Sigmoid colon (tissue), 4 donors: ENCODE data around the gene CRTAC1.

ENCODE experiments used
- EP300 ChIP-seq, 4 donors: sonication (generic); formaldehyde crosslinking; IDR thresholded peaks; one replicate each; pipeline ENCODE4 v1.6.1; 2017; ENCODE audit warnings: antibody characterized with exemption in 4 of 4
- POLR2A ChIP-seq, 2 donors: fragments of 450-650 bp; IDR thresholded peaks; one replicate each; pipeline ENCODE4 v1.6.1; 2016; ENCODE audit warnings: antibody characterized with exemption in 2 of 2, mild to moderate bottlenecking in 2 of 2, moderate library complexity in 2 of 2
- POLR2AphosphoS5 ChIP-seq, 4 donors: sonication (generic); formaldehyde crosslinking; IDR thresholded peaks; one replicate each; pipeline ENCODE4 v1.6.1; 2017; ENCODE audit warnings: antibody characterized with exemption in 4 of 4
- TF ChIP-seq, protein P1 (sequence below), 4 experiments: fragments of 450-650 bp in 3 of 4; fragments of 200-600 bp in 1 of 4; IDR thresholded peaks; one replicate each; pipeline ENCODE4 v1.5.1; 2016 to 2019; ENCODE audit warnings: antibody characterized with exemption in 4 of 4, mild to moderate bottlenecking in 3 of 4, moderate library complexity in 2 of 4

DNA sequence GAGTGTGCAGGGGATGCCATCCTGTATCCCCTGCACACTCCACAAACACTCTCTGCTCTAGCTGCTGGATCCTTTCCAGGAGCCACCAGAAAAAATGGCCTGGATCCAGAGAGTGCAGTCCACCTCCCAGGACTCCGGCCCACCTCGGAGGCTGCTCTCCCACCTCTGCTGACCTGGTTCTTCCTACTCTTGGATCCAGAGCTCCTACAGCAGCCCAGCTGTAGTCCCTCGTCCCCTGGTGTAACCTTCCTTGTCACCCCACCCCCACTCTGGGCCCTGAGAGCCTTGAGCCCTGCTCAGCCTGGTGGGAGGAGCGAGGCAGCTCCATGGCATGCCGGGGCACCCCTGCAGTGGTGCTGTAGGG is 126.4 kb downstream of the CRTAC1 start:
- TF ChIP-seq, protein P1, sequence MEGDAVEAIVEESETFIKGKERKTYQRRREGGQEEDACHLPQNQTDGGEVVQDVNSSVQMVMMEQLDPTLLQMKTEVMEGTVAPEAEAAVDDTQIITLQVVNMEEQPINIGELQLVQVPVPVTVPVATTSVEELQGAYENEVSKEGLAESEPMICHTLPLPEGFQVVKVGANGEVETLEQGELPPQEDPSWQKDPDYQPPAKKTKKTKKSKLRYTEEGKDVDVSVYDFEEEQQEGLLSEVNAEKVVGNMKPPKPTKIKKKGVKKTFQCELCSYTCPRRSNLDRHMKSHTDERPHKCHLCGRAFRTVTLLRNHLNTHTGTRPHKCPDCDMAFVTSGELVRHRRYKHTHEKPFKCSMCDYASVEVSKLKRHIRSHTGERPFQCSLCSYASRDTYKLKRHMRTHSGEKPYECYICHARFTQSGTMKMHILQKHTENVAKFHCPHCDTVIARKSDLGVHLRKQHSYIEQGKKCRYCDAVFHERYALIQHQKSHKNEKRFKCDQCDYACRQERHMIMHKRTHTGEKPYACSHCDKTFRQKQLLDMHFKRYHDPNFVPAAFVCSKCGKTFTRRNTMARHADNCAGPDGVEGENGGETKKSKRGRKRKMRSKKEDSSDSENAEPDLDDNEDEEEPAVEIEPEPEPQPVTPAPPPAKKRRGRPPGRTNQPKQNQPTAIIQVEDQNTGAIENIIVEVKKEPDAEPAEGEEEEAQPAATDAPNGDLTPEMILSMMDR (IDR thresholded peaks at IDR 0.05) = no peak
- TF ChIP-seq POLR2AphosphoS5 (IDR thresholded peaks at IDR 0.05) = no peak
- TF ChIP-seq POLR2A (IDR thresholded peaks at IDR 0.05) = no peak
- TF ChIP-seq EP300 (IDR thresholded peaks at IDR 0.05) = no peak
